ENCODE measurements around the gene RBM23.
"Not testable (repeated sequence)": the region's sequence is repeated elsewhere in the genome, so short reads cannot be mapped to it uniquely, and the experiment has no call there.

Gene RBM23

GRCh38 chr14:22861651-22862050 lies 57.3 kb downstream of the RBM23 start:
- DNase-seq = no peak

GRCh38 chr14:22860377-22860776 lies 58.6 kb downstream of the RBM23 start:
- not testable (repeated sequence) for DNase-seq

- no peak for DNase-seq
Measured at GRCh38 chr14:22856428-22856827, 62.5 kb downstream of the RBM23 start.

- no peak for DNase-seq
Measured at GRCh38 chr14:22854963-22855724, 63.8 kb downstream of the RBM23 start.

GRCh38 chr14:22854296-22854695 lies 64.7 kb downstream of the RBM23 start:
- DNase-seq = not testable (repeated sequence)

GRCh38 chr14:22852940-22853767 lies 65.8 kb downstream of the RBM23 start:
- DNase-seq = peak; percentile 53

GRCh38 chr14:22852599-22852939 lies 66.4 kb downstream of the RBM23 start:
- DNase-seq = no peak

- DNase-seq = not testable (repeated sequence)
Measured at GRCh38 chr14:22852178-22852577, 66.8 kb downstream of the RBM23 start.

- no peak for DNase-seq
Measured at GRCh38 chr14:22850944-22851764, 67.8 kb downstream of the RBM23 start.

GRCh38 chr14:22849212-22849819 lies 69.6 kb downstream of the RBM23 start:
- no peak for DNase-seq

- DNase-seq = no peak
Measured at GRCh38 chr14:22848351-22849164, 70.4 kb downstream of the RBM23 start.

- DNase-seq = no peak
Measured at GRCh38 chr14:22847661-22848341, 71.1 kb downstream of the RBM23 start.

- no peak for DNase-seq
Measured at GRCh38 chr14:22846811-22847307, 72.1 kb downstream of the RBM23 start.

GRCh38 chr14:22845821-22846625 lies 72.9 kb downstream of the RBM23 start:
- no peak for DNase-seq

- no peak for DNase-seq
Measured at GRCh38 chr14:22845103-22845394, 73.9 kb downstream of the RBM23 start.

- DNase-seq = no peak
Measured at GRCh38 chr14:22844221-22845102, 74.5 kb downstream of the RBM23 start.

Data from NCI-H146 (cell line).